Kidney epithelial cell (primary cell): ENCODE data around the gene IQSEC1. TPM values are rescaled to one million over a fixed set of nuclear protein-coding genes. Genes with fewer than 3 reads are reported as not detected.

Source experiments
- DNase-seq: peaks from one replicate; pipeline ENCODE4 v3.0.0-alpha.2; 2010; ENCODE audit warnings: low read depth
- H3K27me3 ChIP-seq: 2 replicates; pipeline ENCODE4 v1.6.0; 2011; ENCODE audit warnings: low read length; ENCODE audit not compliant: control insufficient read depth, insufficient read depth
- H3K36me3 ChIP-seq: 2 replicates; pipeline ENCODE4 v1.5.1; 2011; ENCODE audit warnings: low read length; ENCODE audit not compliant: control insufficient read depth, insufficient read depth
- H3K4me3 ChIP-seq: 2 replicates; pipeline ENCODE4 v1.5.1; 2011; ENCODE audit warnings: low read depth, mild to moderate bottlenecking, control low read depth, low read length
- total RNA-seq: library from RNA; depleted of rRNA; stranded (reverse); fragments of >200 nt; gene quantifications from 2 replicates; pipeline ENCODE4 v1.2.3, GENCODE V29; 2015
- TF ChIP-seq, protein P1 (sequence below): IDR thresholded peaks from 2 replicates; pipeline ENCODE4 v1.5.1; 2011; ENCODE audit warnings: mild to moderate bottlenecking, moderate library complexity, low read length, control low read depth, inconsistent platforms; ENCODE audit not compliant: insufficient read depth, poor library complexity, severe bottlenecking

IQSEC1 gene
- total RNA-seq, 1 donor from 2014 or later = 14.9 TPM

DNA sequence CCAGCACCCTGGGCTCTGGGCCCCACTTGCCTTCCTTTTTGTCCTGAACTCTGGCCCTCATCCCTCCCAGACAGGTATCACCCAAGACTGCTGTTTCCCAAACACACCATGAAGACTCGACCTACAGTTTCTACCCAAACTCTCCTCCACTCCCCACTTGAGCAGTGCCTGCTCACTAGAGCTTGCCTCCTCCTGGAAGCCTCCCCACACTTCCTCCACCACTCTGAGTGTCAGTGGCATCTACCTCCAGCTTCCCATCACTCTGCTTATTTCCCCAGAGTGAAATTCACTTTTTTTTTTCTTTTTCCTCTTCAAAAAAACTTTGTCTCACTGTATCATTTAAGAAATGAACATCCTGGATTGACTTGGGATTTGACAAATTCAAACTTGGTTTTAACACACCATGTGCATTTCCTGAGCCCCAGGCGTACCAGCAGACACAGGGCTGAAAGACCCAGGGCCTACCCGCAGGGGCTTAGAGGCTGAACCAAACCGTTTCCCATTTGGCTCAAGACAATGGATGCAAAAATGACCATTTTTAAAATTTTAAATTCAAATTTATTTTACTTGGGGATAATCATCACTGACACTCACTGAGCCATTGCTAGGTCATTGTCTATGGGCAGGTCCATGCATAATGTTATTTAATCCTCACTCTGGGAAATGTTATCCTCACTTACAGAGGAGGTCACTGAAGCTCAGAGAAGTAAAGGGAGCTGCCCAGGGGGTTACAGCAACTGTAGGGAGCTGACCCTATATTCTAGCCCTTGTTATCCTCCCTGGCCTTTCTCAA, 62.3 kb downstream of the IQSEC1 start:
- TF ChIP-seq, protein P1, sequence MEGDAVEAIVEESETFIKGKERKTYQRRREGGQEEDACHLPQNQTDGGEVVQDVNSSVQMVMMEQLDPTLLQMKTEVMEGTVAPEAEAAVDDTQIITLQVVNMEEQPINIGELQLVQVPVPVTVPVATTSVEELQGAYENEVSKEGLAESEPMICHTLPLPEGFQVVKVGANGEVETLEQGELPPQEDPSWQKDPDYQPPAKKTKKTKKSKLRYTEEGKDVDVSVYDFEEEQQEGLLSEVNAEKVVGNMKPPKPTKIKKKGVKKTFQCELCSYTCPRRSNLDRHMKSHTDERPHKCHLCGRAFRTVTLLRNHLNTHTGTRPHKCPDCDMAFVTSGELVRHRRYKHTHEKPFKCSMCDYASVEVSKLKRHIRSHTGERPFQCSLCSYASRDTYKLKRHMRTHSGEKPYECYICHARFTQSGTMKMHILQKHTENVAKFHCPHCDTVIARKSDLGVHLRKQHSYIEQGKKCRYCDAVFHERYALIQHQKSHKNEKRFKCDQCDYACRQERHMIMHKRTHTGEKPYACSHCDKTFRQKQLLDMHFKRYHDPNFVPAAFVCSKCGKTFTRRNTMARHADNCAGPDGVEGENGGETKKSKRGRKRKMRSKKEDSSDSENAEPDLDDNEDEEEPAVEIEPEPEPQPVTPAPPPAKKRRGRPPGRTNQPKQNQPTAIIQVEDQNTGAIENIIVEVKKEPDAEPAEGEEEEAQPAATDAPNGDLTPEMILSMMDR = no peak
- H3K36me3 ChIP-seq = no peaks in the 10 kb centered on the region

DNA sequence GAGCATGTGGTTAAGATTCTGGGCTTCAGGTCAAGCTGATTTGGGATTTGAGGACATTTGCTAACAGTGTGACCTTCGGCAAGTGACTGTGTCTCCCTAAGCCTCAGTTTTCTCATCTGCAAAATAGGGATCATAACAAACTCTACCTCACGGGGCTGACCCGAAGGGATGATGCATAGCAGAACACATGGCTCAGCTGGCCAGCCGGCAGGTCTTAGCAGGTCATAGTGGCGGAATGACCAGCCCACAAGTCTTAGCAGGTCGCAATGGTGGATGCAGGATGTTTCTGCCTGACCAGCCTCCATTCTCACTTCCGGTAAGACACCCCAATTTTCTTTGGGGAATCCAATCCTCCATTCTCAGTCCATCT, 63.3 kb downstream of the IQSEC1 start:
- H3K4me3 ChIP-seq = no peak overlapping the region
- H3K27me3 ChIP-seq = no peaks in the 10 kb centered on the region
- DNase-seq = no peak
- H3K36me3 ChIP-seq = no peaks in the 10 kb centered on the region
- TF ChIP-seq, protein P1 = no peak

More for the DNA sequence above, 62.3 kb downstream of the IQSEC1 start:
- DNase-seq = no peak
- Histone ChIP-seq H3K4me3 (no peak overlapping the region), H3K27me3 (no peaks in the 10 kb centered on the region)

GRCh38 chr3:13009132-13009945, 63.9 kb downstream of the IQSEC1 start:
- DNase-seq = no peak
- TF ChIP-seq, protein P1 = no peak
- Histone ChIP-seq H3K27me3 (no peaks in the 10 kb centered on the region), H3K4me3 (no peak overlapping the region), H3K36me3 (no peaks in the 10 kb centered on the region)

DNA sequence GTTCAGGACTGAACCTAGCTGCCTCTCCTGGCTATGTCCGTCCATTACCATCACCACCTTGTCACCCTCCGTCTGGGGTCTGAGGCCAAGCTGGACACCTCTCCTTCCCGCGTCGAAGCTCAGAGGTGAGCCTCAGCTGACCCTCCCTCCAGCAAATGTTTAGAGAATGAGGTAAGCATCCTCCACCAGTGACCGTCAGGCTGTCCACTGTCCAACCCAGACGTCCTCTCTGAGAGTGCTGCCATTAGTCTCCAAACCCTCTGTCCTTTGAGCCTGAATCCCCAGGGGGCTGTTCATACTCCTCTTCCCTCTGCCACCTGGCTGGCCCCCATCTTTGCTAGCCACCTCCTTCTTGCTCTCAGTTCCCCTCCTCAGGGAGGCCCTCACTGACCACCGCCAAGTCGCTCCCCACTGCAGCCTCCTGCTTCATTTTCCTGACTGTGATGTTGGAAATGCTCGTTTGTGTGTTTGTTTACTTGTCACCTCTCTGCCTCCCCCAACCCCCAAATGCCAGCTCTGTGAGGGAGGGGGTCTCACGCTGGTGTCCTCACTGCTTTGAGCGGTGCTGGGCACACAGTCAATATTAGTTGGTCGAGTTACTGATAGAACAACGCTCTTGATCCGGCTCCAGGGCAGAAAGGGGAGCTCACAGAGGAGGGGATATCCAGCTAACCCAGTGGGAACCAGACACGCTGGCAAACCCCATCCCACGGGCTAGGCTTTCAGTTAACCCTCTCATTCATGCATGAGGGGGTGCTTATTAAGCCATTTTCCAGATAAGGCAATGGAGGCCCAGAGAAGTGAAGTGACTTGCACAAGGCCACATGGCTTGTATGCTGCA, 64.9 kb downstream of the IQSEC1 start:
- DNase-seq = no peak
- Histone ChIP-seq H3K4me3 (no peak overlapping the region), H3K27me3 (no peaks in the 10 kb centered on the region), H3K36me3 (no peaks in the 10 kb centered on the region)
- TF ChIP-seq, protein P1 = no peak

DNA sequence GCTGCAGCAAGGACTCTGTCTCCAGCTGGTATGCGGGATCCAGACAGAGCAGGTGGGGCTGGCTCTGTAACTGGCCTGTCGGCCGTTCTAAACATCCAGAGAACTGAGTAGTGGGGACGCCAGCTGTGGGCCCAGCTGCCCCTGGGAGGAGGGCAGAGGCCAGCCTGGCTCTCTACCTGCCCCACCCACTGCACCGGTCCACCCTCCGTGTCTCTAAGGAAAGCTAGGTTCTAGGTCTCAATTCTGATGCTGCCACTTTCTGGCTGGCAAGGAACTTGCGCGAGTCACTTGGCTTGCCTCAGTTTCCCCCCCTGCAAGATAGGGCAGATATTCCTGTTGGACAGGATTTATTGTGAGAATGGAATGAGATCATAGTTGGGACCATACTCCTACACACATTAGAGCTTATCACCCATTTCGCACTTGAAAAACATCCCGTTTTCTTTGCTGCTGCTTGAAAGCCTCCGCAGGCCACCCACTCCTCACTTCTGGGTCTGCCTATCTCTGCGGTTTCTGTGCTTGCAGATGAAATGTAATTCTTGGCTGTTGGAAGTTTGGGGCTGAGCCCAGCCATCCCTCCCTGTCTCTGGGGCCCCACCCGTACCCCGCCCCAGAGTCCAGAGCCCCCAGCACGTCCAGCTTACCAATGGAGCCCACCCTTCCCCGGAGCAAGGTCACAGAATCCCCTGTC, 65.8 kb downstream of the IQSEC1 start:
- Histone ChIP-seq H3K27me3 (no peaks in the 10 kb centered on the region), H3K36me3 (no peaks in the 10 kb centered on the region), H3K4me3 (no peak overlapping the region)
- TF ChIP-seq, protein P1 = no peak
- no peak for DNase-seq
